ENCODE measurements around the gene BMAL1.

DNA sequence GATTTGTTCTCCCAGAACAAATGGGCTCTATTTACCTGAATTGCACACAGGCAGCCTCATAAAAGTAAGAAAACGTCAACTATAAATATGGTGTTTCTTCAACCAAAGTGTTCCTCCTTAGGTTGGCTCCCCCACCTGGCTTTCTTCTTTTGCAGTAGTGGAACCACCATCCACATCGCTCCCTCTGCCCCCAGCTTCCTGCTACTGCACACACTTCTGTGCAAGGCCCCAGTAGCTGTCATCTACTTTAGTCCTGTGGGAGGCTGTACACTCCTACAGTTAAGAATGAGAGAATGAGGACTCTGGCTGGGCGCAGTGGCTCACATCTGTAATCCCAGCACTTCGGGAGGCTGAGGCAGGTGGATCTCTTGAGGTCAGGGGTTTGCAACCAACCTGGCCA, 89.5 kb downstream of the BMAL1 start:
- TF ChIP-seq, protein P1, sequence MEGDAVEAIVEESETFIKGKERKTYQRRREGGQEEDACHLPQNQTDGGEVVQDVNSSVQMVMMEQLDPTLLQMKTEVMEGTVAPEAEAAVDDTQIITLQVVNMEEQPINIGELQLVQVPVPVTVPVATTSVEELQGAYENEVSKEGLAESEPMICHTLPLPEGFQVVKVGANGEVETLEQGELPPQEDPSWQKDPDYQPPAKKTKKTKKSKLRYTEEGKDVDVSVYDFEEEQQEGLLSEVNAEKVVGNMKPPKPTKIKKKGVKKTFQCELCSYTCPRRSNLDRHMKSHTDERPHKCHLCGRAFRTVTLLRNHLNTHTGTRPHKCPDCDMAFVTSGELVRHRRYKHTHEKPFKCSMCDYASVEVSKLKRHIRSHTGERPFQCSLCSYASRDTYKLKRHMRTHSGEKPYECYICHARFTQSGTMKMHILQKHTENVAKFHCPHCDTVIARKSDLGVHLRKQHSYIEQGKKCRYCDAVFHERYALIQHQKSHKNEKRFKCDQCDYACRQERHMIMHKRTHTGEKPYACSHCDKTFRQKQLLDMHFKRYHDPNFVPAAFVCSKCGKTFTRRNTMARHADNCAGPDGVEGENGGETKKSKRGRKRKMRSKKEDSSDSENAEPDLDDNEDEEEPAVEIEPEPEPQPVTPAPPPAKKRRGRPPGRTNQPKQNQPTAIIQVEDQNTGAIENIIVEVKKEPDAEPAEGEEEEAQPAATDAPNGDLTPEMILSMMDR (IDR thresholded peaks at IDR 0.05): no peak
- TF ChIP-seq POLR2A (IDR thresholded peaks at IDR 0.05): no peak
